GM23338 (cell line): ENCODE measurements around the gene KRTAP4-12. TPM values are rescaled to one million over a fixed set of nuclear protein-coding genes. Genes with fewer than 3 reads are reported as not detected.

Experiments used
- ATAC-seq: fragments of 200-7000 bp; cut with Tn5 transposase; 3 replicates; pipeline ENCODE4 v1.9.1; 2020
- DNase-seq: peaks from one replicate; pipeline ENCODE4 v3.0.0-alpha.2; 2015; ENCODE audit warnings: low spot score
- H2AFZ ChIP-seq: fragments of 200-600 bp; sonication (generic); 2 replicates; pipeline ENCODE4 v1.8.0; 2016; ENCODE audit warnings: antibody characterized with exemption, mild to moderate bottlenecking, moderate library complexity
- H3F3A ChIP-seq: fragments of 200-600 bp; sonication (generic); replicated peaks from 2 replicates; pipeline ENCODE4 v1.8.0; 2017; ENCODE audit warnings: antibody characterized with exemption, mixed run types, low read depth
- H3K27ac ChIP-seq: fragments of 200-600 bp; sonication (generic); 2 replicates; pipeline ENCODE4 v1.6.1; 2016; ENCODE audit warnings: low read depth
- H3K27me3 ChIP-seq: fragments of 200-600 bp; sonication (generic); 2 replicates; pipeline ENCODE4 v1.8.0; 2016; ENCODE audit warnings: mild to moderate bottlenecking, mixed run types, moderate library complexity; ENCODE audit not compliant: insufficient read depth
- H3K36me3 ChIP-seq: fragments of 200-600 bp; sonication (generic); 2 replicates; pipeline ENCODE4 v1.8.0; 2016; ENCODE audit warnings: mild to moderate bottlenecking; ENCODE audit not compliant: insufficient read depth
- H3K4me1 ChIP-seq: fragments of 200-600 bp; sonication (generic); 2 replicates; pipeline ENCODE4 v1.8.0; 2016; ENCODE audit warnings: mild to moderate bottlenecking, moderate library complexity; ENCODE audit not compliant: insufficient read depth
- H3K4me2 ChIP-seq: fragments of 200-600 bp; sonication (generic); 2 replicates; pipeline ENCODE4 v1.7.1; 2017; ENCODE audit warnings: mixed run types
- H3K4me3 ChIP-seq: fragments of 200-600 bp; sonication (generic); 2 replicates; pipeline ENCODE4 v1.6.1; 2016; ENCODE audit warnings: mixed run types
- H3K79me2 ChIP-seq: fragments of 200-600 bp; sonication (generic); replicated peaks from 2 replicates; pipeline ENCODE4 v1.8.0; 2017; ENCODE audit warnings: mild to moderate bottlenecking; ENCODE audit not compliant: insufficient read depth
- H3K9me2 ChIP-seq: fragments of 200-600 bp; sonication (generic); 2 replicates; pipeline ENCODE4 v1.8.0; 2017; ENCODE audit not compliant: insufficient read depth
- H4K20me1 ChIP-seq: fragments of 200-600 bp; sonication (generic); replicated peaks from 2 replicates; pipeline ENCODE4 v1.8.0; 2017; ENCODE audit warnings: mild to moderate bottlenecking; ENCODE audit not compliant: insufficient read depth
- H3K27ac Mint-ChIP-seq: 2 replicates; pipeline ENCODE4 v1.8.0; 2020; ENCODE audit warnings: inconsistent platforms, mild to moderate bottlenecking, moderate library complexity, mixed read lengths
- H3K27me3 Mint-ChIP-seq: 3 replicates; pipeline ENCODE4 v1.8.0; 2022; ENCODE audit warnings: low read depth, mild to moderate bottlenecking, moderate library complexity, mixed read lengths, inconsistent platforms; ENCODE audit not compliant: insufficient read depth, poor library complexity
- H3K36me3 Mint-ChIP-seq: 3 replicates; pipeline ENCODE4 v1.8.0; 2021; ENCODE audit warnings: low read depth, mild to moderate bottlenecking, inconsistent platforms, moderate library complexity, mixed read lengths
- H3K4me1 Mint-ChIP-seq: 3 replicates; pipeline ENCODE4 v1.8.0; 2020; ENCODE audit warnings: mild to moderate bottlenecking, inconsistent platforms, mixed read lengths
- H3K4me3 Mint-ChIP-seq: 3 replicates; pipeline ENCODE4 v1.8.0; 2021; ENCODE audit warnings: moderate library complexity, mild to moderate bottlenecking, inconsistent platforms, mixed read lengths
- H3K9me3 Mint-ChIP-seq: 3 replicates; pipeline ENCODE4 v1.8.0; 2020; ENCODE audit warnings: moderate library complexity, mild to moderate bottlenecking, inconsistent platforms, mixed read lengths
- CREB1 ChIP-seq: fragments of 250-450 bp; sonication (Bioruptor Pico); IDR thresholded peaks from 2 replicates; pipeline ENCODE4 v1.5.0; 2020; ENCODE audit warnings: low read depth, mild to moderate bottlenecking, moderate library complexity
- EZH2 ChIP-seq: fragments of 200-600 bp; sonication (generic); IDR thresholded peaks from one replicate; pipeline ENCODE4 v1.8.0; 2017; ENCODE audit warnings: antibody characterized with exemption, mild to moderate bottlenecking, low read depth; ENCODE audit not compliant: unreplicated experiment
- EZH2phosphoT487 ChIP-seq: fragments of 200-600 bp; sonication (generic); IDR thresholded peaks from one replicate; pipeline ENCODE4 v1.8.1; 2018; ENCODE audit warnings: antibody characterized with exemption; ENCODE audit not compliant: unreplicated experiment
- JUNB ChIP-seq: IDR thresholded peaks from one replicate; pipeline ENCODE4 v1.6.1; 2016; ENCODE audit warnings: antibody characterized with exemption; ENCODE audit not compliant: unreplicated experiment
- NANOG ChIP-seq: IDR thresholded peaks from 2 replicates; pipeline ENCODE4 v1.6.1; 2016; ENCODE audit warnings: antibody characterized with exemption, borderline replicate concordance
- POLR2AphosphoS5 ChIP-seq: IDR thresholded peaks from 2 replicates; pipeline ENCODE4 v1.6.1; 2016; ENCODE audit warnings: antibody characterized with exemption, low read depth
- STAT1 ChIP-seq: IDR thresholded peaks from one replicate; pipeline ENCODE4 v1.6.1; 2016; ENCODE audit warnings: antibody characterized with exemption; ENCODE audit not compliant: unreplicated experiment
- ZNF114 ChIP-seq: fragments of 250-450 bp; sonication (Bioruptor Pico); IDR thresholded peaks from 2 replicates; pipeline ENCODE4 v1.5.0; 2020; ENCODE audit warnings: mild to moderate bottlenecking, moderate library complexity
- ZNF331 ChIP-seq: fragments of 250-450 bp; sonication (Bioruptor Pico); IDR thresholded peaks from 2 replicates; pipeline ENCODE4 v1.5.0; 2020; ENCODE audit warnings: low read depth, mild to moderate bottlenecking, moderate library complexity
- ZNF462 ChIP-seq: fragments of 250-450 bp; sonication (Bioruptor Pico); IDR thresholded peaks from 2 replicates; pipeline ENCODE4 v1.5.0; 2020; ENCODE audit warnings: mild to moderate bottlenecking, moderate library complexity
- polyA plus RNA-seq: library from polyadenylated mRNA; unstranded; fragments of >200 nt; fragmentation: Nextera tagmentation; extraction: Ambion mirVana; gene quantifications from 2 replicates; pipeline ENCODE4 v1.2.1, GENCODE V29; 2016
- total RNA-seq: library from RNA; depleted of rRNA; stranded (reverse); fragments of >200 nt; shearing (Covaris generic); gene quantifications from 2 replicates; pipeline ENCODE4 v1.2.3, GENCODE V29; 2014
- TF ChIP-seq, protein P1 (sequence below), 2 experiments: fragments of 200-600 bp in 1 of 2; sonication (generic) in 1 of 2; conservative IDR thresholded peaks; 2 replicates each; pipeline versions ENCODE4 v1.5.1 to v1.6.1; 2016 to 2017; ENCODE audit warnings: antibody characterized with exemption in 2 of 2, low read depth in 2 of 2, mild to moderate bottlenecking in 2 of 2, moderate library complexity in 1 of 2
- TF ChIP-seq, protein P2 (sequence below): IDR thresholded peaks from 2 replicates; pipeline ENCODE4 v1.6.1; 2016; ENCODE audit warnings: antibody characterized with exemption
- TF ChIP-seq, protein P3 (sequence below): IDR thresholded peaks from one replicate; pipeline ENCODE4 v1.6.1; 2018; ENCODE audit warnings: antibody characterized with exemption; ENCODE audit not compliant: unreplicated experiment

Gene KRTAP4-12
- total and polyA plus RNA-seq, 2 experiments from 2014 or later: not detected

DNA sequence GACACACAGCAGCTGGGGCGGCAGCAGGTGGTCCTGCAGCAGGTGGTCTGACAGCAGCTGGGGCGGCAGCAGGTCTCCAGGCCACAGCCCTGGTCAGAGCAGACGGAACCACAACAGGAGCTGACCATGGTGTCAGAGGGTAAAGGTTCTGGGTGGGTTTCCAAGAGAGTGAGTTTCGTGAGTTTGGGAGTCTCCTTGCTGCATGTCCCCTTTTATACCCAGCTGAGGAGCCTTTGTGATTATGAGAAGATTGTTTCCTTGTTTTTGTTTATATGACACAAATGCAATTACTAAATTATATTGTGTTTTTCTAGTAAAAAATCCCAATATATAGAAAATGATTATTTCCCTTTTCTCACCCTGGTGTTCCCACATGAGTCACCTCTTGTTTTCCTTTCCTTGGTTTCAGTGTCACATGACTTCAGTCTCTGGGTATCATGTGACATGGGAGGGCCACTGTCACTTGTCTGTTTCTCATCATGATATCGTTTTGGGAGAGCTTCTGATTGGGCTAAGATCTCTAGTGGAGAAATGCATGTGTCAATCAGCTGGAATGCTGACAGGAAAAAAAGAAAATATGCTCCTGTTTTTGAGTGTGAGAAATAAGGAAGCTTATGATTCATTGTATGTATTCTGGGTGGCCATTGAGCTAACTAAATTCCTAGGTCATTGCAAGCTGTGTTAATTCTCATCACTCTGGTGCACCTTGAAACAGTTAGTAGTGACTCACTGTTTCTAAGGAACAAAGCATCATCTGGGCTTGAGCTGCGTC is 16.6 kb upstream of the KRTAP4-12 start, which contains the start of gene KRTAP4-6:
Gene KRTAP4-6, minus strand, starts transcription at position 185 of the 772 bp plus-strand sequence. Its CDS starts 57 bp downstream, at position 128.
- Histone ChIP-seq H3K4me2 (no peak within 1 kb of the TSS), H3K79me2 (no peaks in the 10 kb centered on the region), H3K4me3 (no peak within 1 kb of the TSS), H3F3A (no peaks in the 10 kb centered on the region), H3K9me2 (0 out of 2 replicates have a peak, but pooled peaks cover 3% of the 10 kb centered on the region), H3K4me1 (no peaks in the 10 kb centered on the region), H3K27me3 (no peaks in the 10 kb centered on the region), H2AFZ (no peak within 1 kb of the TSS), H4K20me1 (no peaks in the 10 kb centered on the region), H3K27ac (no peak within 1 kb of the TSS), H3K36me3 (no peaks in the 10 kb centered on the region; the same call in 1 of the 2 replicates)
- Mint-ChIP-seq H3K4me3 (no peak within 1 kb of the TSS), H3K9me3 (peaks cover 42% of the 10 kb centered on the region), H3K36me3 (peaks cover 28% of the 10 kb centered on the region), H3K27me3 (no peaks in the 10 kb centered on the region), H3K27ac (no peak within 1 kb of the TSS; the same call in 1 of the 2 replicates), H3K4me1 (no peaks in the 10 kb centered on the region)
- TF ChIP-seq POLR2AphosphoS5 (no peak), ZNF331 (CRISPR knock-in tag) (no peak), STAT1 (no peak), ZNF114 (CRISPR knock-in tag) (no peak), JUNB (no peak), EZH2 (no peak), CREB1 (CRISPR knock-in tag) (no peak), EZH2phosphoT487 (no peak), NANOG (no peak), ZNF462 (no peak)
- TF ChIP-seq, protein P1, sequence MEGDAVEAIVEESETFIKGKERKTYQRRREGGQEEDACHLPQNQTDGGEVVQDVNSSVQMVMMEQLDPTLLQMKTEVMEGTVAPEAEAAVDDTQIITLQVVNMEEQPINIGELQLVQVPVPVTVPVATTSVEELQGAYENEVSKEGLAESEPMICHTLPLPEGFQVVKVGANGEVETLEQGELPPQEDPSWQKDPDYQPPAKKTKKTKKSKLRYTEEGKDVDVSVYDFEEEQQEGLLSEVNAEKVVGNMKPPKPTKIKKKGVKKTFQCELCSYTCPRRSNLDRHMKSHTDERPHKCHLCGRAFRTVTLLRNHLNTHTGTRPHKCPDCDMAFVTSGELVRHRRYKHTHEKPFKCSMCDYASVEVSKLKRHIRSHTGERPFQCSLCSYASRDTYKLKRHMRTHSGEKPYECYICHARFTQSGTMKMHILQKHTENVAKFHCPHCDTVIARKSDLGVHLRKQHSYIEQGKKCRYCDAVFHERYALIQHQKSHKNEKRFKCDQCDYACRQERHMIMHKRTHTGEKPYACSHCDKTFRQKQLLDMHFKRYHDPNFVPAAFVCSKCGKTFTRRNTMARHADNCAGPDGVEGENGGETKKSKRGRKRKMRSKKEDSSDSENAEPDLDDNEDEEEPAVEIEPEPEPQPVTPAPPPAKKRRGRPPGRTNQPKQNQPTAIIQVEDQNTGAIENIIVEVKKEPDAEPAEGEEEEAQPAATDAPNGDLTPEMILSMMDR (conservative IDR thresholded peaks at IDR 0.05; ENCODE audit: low read depth in 2 of 2): no peak
- TF ChIP-seq, protein P2, sequence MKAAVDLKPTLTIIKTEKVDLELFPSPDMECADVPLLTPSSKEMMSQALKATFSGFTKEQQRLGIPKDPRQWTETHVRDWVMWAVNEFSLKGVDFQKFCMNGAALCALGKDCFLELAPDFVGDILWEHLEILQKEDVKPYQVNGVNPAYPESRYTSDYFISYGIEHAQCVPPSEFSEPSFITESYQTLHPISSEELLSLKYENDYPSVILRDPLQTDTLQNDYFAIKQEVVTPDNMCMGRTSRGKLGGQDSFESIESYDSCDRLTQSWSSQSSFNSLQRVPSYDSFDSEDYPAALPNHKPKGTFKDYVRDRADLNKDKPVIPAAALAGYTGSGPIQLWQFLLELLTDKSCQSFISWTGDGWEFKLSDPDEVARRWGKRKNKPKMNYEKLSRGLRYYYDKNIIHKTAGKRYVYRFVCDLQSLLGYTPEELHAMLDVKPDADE: no peak
- TF ChIP-seq, protein P3, sequence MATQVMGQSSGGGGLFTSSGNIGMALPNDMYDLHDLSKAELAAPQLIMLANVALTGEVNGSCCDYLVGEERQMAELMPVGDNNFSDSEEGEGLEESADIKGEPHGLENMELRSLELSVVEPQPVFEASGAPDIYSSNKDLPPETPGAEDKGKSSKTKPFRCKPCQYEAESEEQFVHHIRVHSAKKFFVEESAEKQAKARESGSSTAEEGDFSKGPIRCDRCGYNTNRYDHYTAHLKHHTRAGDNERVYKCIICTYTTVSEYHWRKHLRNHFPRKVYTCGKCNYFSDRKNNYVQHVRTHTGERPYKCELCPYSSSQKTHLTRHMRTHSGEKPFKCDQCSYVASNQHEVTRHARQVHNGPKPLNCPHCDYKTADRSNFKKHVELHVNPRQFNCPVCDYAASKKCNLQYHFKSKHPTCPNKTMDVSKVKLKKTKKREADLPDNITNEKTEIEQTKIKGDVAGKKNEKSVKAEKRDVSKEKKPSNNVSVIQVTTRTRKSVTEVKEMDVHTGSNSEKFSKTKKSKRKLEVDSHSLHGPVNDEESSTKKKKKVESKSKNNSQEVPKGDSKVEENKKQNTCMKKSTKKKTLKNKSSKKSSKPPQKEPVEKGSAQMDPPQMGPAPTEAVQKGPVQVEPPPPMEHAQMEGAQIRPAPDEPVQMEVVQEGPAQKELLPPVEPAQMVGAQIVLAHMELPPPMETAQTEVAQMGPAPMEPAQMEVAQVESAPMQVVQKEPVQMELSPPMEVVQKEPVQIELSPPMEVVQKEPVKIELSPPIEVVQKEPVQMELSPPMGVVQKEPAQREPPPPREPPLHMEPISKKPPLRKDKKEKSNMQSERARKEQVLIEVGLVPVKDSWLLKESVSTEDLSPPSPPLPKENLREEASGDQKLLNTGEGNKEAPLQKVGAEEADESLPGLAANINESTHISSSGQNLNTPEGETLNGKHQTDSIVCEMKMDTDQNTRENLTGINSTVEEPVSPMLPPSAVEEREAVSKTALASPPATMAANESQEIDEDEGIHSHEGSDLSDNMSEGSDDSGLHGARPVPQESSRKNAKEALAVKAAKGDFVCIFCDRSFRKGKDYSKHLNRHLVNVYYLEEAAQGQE: no peak
- no peak for DNase-seq
- ATAC-seq: no peak
